Activated naive CD4-positive, alpha-beta T cell treated with anti-CD3 and anti-CD28 coated beads, Interleukin-2, amount 50 U/mL, for 16 hours (primary cell): ENCODE measurements around the gene MZF1.
A peak's percentile ranks its signal among the peaks of the same experiment; 100 is the strongest.
"Not testable (repeated sequence)": the region's sequence is repeated elsewhere in the genome, so short reads cannot be mapped to it uniquely, and the experiment has no call there.

Experiments used
- DNase-seq: peaks from one replicate; pipeline ENCODE4 v3.0.0-alpha.2; 2020

MZF1 gene

DNA sequence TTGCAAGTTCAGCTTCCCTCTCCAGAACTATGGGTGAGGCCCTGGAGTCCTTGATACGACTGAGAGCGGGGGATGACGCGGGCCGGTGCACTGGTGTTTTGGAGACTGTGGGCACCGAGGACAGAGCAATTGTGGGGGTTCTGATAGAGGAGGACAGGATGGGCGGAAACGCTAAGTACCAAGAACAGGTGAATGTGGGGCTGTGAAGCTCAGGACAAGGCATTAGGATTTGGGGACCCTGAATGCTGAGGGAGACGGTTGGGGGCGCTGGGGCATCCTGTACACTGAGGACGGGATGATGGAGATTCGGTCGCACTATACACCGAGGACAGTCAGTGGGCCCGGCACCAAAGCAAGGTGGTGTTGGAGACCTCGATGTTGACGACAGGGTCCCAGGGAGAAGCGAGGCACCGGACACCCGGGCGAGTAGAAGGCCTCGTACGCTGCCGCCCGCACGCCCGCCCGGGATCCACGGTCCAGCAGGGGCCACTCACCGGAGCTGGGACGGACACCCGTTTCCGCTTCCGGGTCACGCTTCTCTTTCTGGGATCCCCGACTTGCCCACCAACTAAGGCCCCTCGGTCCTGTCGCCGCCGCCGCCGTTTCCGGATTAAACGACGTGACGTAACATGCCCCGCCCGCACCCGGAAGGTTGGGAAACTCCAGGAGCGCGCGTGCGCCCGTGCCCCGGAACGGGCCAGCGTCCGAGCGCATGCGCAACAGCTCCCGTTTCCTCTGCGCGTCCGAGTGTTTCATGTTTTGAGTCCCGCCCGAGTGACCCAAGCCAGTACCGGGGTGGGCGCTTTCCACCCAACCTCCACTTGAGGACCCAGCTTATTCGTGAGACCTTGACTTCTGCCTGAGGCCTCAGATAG, 18.4 kb downstream of the MZF1 start, which contains the start of gene CHMP2A:
CHMP2A (minus strand) TSS at position 612 of the 875 bp plus-strand sequence. CDS start 893 bp downstream, outside the sequence.
- peak; percentile 97 for DNase-seq

DNA sequence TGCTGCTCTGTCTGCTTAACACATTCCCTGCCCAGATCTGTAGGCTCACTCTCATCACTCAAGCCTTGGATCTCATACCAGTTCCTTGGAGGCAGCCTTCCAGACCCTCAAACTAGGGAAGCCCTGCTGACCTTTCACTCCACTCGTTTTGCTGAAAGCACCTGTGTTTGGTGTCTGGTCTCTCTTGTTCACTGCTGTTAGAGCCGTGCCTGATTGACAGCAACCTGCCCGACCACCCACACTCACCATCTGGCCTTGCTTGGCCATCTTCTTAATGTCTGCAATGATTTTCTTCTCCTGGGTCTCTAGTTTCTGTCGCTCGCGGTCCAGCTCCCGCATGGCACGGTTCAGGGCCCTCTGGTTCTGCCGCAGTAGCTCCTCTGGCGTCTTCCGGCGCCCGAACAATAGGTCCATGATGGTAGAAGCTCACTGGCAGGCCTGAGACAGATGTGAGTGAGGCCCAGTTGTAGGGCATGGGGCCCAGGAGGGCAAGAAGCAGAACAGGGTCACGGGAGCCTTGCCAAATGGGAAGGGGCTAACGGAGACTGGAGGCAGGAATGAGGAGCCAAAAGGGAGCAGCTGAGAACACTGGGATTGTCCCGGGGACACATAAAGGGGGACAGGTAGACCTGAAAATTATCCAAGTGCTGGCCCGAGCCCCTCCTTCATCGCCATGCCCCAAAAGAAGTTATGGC, 19.2 kb downstream of the MZF1 start:
- no peak for DNase-seq

DNA sequence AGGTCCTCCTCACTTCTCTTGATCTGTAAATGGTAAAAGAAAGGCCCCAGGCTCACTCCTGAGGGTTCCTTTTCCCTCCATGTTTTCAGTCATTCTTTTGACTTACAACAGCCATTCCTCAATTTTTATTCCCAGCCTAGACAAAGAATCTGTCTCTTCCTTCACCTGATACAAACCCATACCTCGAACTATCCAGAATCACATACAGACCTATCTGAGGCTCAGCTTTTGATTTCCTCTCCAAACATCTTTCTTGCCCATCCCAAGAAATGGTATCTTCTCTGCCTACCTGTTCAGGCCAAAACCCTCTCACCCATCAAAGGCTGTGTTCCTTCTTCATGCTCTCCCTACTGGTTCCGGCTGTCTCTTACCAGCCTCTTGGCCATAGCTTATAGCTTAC, 20.5 kb downstream of the MZF1 start:
- no peak for DNase-seq

DNA sequence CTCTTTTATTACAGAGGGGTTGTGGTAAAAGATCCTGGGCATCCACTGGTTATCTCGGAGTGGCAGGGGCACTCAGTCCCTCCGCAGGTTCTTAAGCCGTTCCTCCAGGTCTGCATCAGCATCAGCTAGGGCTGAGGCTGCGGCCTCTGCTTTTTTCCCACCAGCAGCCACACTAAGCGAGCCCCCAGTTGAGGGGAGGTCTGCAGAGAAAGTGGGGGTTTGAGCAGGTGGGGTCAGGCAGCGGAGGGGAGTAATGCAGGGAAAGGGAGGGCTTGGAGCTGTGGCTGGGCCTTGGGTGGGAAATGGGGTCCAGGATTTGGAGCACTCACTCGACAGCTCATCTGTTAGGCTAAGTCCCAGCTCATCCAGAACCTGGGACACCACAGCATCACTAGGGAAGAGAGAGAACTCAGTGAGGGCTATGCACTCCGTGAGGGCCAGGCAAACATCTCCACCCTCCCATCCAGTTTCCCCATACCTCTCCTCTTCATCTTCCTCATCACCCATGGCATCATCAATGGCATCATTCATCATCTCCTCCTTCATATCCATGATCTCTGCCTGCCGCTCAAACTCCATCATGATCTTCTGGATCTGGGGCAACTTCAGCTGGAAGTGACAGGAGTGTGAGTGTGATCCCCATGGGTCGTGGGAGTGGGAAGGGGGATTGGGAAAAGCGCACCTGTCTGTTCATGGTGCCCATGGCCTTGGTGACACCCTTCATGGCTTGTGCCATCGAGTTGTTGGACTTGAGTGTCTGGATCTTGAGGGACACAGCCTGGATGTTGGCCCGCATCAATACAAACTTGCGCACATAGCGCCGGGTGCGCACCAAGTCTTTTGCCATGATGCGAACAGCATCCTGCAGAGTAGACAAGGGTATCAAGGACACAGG, 21.3 kb downstream of the MZF1 start:
- DNase-seq = no peak

DNA sequence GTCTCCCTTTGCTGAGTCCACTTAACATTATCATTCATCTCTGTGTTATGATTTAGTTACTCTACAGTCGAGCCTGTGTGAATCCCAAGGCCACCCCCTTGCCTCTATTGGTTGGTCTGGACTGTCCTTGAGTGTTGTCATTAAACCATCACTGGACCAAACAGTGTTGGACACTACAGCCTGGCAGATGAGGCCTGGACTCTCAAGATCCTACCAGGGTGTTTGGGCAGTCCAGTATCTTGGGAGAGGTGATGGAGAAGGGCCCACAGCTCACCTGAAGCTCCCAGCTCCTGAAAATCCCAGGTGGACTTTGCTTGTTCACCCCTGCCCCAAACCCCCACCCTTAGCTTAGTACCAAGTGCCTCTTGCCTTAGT, 22.0 kb downstream of the MZF1 start:
- no peak for DNase-seq

DNA sequence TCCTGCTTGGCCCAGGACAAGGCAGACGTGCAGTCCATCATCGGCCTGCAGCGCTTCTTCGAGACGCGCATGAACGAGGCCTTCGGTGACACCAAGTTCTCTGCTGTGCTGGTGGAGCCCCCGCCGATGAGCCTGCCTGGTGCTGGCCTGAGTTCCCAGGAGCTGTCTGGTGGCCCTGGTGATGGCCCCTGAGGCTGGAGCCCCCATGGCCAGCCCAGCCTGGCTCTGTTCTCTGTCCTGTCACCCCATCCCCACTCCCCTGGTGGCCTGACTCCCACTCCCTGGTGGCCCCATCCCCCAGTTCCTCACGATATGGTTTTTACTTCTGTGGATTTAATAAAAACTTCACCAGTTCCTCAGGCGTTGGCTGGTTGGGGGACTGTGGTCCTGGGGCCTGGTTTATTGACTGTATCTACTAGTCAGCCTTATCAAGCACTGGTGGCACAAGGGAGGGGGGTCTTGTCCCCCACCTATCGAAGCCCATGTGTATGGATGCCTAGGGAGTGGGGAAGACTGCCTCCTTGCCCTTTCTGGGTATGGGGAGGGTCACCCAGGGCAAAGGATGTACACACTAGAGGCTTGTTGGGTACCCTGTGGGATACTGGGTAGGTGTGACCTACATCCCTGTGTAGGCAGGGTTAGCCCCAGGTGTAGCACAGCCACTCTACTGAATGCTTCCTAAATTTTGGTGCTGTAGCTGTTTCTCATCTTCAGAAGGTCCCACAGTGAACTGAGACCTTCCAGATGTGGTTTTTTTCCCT, 22.6 kb downstream of the MZF1 start:
- DNase-seq = no peak

DNA sequence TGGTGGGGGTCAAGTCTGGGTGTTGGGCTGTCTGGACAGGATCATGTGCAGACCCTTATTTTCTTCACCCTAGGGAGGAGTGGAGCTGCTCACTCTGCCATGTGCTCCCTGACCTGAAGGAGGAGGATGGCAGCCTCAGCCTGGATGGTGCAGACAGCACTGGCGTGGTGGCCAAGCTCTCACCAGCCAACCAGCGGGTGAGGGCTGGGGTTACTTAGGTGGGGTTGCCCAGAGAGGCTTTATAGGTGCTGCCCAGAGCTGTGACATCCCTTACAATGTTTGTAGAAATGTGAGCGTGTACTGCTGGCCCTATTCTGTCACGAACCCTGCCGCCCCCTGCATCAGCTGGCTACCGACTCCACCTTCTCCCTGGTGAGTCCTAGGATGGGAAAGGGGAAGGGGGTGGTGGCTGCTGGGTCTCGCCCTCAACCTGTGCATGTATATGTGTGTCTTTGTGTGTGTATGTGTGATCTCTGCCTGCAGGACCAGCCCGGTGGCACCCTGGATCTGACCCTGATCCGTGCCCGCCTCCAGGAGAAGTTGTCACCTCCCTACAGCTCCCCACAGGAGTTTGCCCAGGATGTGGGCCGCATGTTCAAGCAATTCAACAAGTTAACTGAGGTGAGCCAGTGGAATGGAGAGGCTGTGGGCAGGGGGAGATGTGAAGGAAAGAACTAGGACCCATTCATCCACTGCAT, 23.3 kb downstream of the MZF1 start:
- DNase-seq = no peak

DNA sequence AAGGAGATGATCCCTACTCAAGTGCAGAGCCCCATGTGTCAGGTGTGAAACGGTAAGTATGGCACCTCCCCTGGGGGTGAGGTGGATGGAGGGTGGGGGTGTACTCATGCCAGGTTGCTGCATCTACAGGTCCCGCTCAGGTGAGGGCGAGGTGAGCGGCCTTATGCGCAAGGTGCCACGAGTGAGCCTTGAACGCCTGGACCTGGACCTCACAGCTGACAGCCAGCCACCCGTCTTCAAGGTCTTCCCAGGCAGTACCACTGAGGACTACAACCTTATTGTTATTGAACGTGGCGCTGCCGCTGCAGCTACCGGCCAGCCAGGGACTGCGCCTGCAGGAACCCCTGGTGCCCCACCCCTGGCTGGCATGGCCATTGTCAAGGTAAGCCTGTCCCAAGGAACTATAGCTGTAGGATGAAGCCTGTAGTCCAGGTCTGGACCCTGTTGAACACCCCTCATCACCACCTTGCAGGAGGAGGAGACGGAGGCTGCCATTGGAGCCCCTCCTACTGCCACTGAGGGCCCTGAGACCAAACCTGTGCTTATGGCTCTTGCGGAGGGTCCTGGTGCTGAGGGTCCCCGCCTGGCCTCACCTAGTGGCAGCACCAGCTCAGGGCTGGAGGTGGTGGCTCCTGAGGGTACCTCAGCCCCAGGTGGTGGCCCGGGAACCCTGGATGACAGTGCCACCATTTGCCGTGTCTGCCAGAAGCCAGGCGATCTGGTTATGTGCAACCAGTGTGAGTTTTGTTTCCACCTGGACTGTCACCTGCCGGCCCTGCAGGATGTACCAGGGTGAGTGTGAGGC, 24.1 kb downstream of the MZF1 start:
- DNase-seq = no peak

DNA sequence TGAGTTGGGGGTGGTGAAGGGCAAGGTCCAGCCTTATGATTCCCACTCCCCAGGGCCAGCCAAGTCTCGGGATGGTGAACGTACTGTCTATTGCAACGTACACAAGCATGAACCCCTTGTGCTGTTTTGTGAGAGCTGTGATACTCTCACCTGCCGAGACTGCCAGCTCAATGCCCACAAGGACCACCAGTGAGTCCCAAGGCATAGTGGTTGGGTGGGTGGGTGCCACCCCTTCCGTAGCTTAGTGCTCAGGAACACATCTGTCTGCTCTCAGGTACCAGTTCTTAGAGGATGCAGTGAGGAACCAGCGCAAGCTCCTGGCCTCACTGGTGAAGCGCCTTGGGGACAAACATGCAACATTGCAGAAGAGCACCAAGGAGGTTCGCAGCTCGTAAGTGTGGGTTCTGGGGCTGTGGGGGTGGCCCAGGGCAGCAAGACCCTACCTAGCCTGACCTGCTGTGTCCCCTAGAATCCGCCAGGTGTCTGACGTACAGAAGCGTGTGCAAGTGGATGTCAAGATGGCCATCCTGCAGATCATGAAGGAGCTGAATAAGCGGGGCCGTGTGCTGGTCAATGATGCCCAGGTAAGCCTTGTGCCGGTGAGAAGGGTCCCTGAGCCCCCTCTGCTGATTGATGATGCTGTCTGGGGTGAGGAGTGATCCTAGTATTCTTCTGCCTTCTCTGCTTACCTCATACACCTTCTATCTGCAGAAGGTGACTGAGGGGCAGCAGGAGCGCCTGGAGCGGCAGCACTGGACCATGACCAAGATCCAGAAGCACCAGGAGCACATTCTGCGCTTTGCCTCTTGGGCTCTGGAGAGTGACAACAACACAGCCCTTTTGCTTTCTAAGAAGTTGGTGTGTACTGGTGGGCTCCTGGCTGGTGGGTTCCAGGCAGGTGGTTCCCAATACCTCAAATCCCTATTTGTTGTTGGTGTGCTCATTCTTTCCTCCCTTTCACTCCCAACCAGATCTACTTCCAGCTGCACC, 25.5 kb downstream of the MZF1 start:
- DNase-seq = no peak

DNA sequence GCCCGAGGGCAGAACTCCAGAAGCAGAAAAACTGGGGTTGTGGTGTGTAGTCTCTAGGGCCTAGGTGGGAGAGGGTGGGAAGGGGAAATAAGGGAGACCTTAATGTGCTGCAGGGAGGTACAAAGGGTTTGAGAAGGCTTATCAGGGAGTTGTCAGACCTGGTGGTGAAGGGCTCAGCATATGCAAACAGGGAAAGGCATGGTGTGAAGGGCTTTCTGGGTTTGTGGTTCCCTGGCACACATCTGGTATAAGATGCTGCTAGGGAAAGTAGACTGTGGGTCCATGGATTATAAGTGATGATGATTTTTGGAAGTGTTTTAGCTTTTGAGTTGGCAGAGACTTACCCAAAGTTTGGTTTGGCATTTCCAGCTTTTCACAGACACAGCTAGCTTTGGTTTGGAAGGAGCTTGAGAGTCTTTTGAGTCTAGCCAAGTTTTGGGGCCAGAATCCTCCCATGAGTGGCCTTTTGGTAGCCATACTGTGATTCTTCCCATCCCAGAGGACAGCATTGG, 27.1 kb downstream of the MZF1 start:
- no peak for DNase-seq

DNA sequence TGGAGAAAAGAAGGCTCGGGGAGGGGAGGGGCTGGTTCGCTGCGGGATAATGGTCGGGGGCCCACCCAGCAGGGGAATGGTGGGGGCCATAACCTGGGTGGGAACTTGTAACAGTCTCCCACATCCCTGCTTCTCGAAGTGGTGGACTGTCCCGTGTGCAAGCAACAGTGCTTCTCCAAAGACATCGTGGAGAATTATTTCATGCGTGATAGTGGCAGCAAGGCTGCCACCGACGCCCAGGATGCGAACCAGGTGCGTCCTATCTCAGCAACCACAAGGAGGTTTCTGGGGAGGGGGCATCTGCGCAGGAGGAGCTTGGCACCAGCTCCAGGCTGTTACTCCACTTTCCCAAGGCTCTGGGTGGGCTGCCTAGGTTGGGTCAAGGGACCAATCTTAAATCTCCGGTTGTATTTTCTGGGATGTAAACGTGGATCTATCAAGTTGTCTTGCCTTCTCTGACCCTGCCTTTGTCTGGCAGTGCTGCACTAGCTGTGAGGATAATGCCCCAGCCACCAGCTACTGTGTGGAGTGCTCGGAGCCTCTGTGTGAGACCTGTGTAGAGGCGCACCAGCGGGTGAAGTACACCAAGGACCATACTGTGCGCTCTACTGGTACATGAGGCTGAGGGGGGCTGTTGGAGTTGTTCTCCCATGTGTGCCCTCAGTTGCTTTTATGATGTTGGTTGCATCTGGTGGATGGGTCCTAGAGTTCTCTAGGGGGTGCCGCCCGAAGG, 27.7 kb downstream of the MZF1 start:
- no peak for DNase-seq

DNA sequence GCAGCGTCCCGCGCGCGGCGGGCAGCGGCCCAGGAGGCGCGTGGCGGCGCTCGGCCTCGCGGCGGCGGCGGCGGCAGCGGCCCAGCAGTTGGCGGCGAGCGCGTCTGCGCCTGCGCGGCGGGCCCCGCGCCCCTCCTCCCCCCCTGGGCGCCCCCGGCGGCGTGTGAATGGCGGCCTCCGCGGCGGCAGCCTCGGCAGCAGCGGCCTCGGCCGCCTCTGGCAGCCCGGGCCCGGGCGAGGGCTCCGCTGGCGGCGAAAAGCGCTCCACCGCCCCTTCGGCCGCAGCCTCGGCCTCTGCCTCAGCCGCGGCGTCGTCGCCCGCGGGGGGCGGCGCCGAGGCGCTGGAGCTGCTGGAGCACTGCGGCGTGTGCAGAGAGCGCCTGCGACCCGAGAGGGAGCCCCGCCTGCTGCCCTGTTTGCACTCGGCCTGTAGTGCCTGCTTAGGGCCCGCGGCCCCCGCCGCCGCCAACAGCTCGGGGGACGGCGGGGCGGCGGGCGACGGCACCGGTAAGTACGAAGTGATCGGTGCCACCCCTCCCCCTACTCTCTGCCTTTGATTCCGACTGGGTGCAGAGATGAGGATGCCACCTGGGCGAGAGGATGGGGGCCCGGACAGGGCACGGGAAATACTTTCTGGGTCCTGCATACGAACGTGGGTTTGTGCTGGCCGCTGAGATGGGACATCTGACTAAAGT, 28.4 kb downstream of the MZF1 start:
- peak; percentile 82 for DNase-seq

DNA sequence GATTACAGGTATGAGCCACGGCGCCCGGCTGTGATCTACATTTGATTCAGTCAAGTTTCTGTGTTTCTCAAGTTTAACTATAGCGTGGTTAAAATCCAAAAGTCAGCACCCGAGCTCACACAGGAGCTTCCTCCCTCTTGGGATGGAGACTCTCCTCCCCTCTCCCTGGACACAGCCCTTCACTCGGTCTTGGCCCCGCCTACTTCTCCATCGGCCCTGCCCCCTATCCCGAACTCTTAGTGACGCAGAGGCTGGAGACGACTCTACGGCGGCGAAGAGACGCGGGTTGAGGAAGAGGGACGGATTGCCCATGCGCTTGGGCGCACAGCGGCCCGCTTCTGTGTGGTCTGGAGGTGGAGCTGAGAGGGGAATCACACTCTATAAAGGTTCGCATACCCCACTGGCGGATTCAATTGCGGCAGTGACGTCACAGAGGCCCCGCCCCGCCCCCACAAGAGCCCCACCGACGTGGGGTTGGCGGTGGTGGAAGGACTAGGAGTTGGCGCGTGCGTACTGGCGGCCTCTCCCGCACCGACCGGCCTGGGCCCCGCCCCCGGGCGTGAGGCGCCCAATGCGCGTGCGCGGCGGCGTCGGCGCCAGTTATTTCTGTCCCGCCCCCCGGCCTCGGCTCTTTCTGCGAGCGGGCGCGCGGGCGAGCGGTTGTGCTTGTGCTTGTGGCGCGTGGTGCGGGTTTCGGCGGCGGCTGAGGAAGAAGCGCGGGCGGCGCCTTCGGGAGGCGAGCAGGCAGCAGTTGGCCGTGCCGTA, 29.1 kb downstream of the MZF1 start, which contains the start of gene TRIM28:
TRIM28 (plus strand) TSS at position 239 of the 765 bp plus-strand sequence. CDS start 694 bp downstream, outside the sequence.
- peak; percentile 100 for DNase-seq

DNA sequence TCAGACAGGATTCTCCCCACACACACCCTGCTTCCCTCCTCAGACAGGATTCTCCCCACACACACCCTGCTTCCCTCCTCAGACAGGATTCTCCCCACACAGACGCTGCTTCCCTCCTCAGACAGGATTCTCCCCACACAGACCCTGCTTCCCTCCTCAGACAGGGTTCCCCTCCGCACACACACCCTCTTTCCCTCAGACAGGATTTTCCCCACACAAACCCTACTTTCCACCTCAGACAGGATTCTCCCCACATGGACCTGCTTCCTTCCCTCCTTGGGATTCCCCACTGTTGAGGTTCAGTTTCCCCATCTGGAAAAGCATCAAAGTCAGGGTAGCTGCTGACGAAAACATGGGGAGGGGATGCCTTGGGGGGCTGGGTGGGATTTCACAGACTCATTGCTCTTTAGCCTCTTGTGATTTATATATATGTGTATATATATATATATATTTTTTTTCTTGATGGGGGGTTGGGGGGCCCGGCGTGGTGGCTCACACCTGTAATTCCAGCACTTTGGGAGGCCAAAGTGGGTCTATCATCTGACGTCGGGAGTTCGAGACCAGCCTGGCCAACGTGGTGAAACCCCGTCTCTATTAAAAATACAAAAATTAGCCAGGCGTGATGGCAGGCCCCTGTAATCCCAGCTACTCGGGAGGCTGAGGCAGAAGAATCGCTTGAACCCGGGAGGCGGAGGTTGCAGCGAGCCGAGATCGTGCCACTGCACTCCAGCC, 30.3 kb downstream of the MZF1 start:
- DNase-seq = not testable (repeated sequence)

DNA sequence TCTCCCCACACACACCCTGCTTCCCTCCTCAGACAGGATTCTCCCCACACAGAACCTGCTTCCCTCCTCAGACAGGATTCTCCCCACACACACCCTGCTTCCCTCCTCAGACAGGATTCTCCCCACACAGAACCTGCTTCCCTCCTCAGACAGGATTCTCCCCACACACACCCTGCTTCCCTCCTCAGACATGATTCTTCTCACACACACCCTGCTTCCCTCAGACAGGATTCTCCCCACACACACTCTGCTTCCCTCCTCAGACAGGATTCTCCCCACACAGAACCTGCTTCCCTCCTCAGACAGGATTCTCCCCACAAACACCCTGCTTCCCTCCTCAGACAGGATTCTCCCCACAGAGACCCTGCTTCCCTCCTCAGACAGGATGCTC, 34.0 kb downstream of the MZF1 start:
- DNase-seq = not testable (repeated sequence)
